Natural killer cell (primary cell): ENCODE measurements around the gene TFB1M. TPM values are rescaled to one million over a fixed set of nuclear protein-coding genes. Genes with fewer than 3 reads are reported as not detected.

Experiments used
- ATAC-seq, 3 donors: fragments of 150-1000 bp in 2 of 3; fragments of 200-7000 bp in 1 of 3; cut with Tn5 transposase; 1 replicate in 1 of 3; 2 replicates in 2 of 3; pipeline ENCODE4 v1.10.0; 2021; ENCODE audit warnings: mild to moderate bottlenecking in 2 of 3, moderate library complexity in 2 of 3
- DNase-seq, 2 donors: peaks; one replicate each; pipeline versions ENCODE4 v3.0.0 to v3.0.0-alpha.2; 2013 to 2021; ENCODE audit warnings: mixed read lengths in 1 of 2
- H3K27ac ChIP-seq: one replicate; pipeline ENCODE4 v1.5.1; 2013; ENCODE audit warnings: mild to moderate bottlenecking, low read length
- H3K27me3 ChIP-seq: one replicate; pipeline ENCODE4 v1.6.1; 2013; ENCODE audit warnings: low read length; ENCODE audit not compliant: control insufficient read depth, insufficient read depth
- H3K36me3 ChIP-seq: one replicate; pipeline ENCODE4 v1.6.1; 2013; ENCODE audit warnings: low read length; ENCODE audit not compliant: control insufficient read depth, insufficient read depth
- H3K4me1 ChIP-seq: one replicate; pipeline ENCODE4 v1.6.1; 2013; ENCODE audit warnings: low read length; ENCODE audit not compliant: control insufficient read depth, insufficient read depth
- H3K4me3 ChIP-seq: one replicate; pipeline ENCODE4 v1.5.1; 2013; ENCODE audit warnings: low read length
- H3K9me3 ChIP-seq: one replicate; pipeline ENCODE4 v1.6.1; 2013; ENCODE audit warnings: low read length; ENCODE audit not compliant: control insufficient read depth, insufficient read depth
- H3K27ac Mint-ChIP-seq, 2 donors: one replicate each; pipeline ENCODE4 v1.8.0; 2022; ENCODE audit warnings: mild to moderate bottlenecking in 2 of 2, mixed read lengths in 2 of 2, moderate library complexity in 1 of 2
- H3K27me3 Mint-ChIP-seq, 2 donors: one replicate each; pipeline ENCODE4 v1.8.0; 2022; ENCODE audit warnings: low read depth in 2 of 2, mixed read lengths in 2 of 2
- H3K36me3 Mint-ChIP-seq: one replicate; pipeline ENCODE4 v1.8.0; 2022; ENCODE audit warnings: mixed read lengths
- H3K4me1 Mint-ChIP-seq, 2 donors: one replicate each; pipeline ENCODE4 v1.8.0; 2022; ENCODE audit warnings: mixed read lengths in 2 of 2
- H3K4me3 Mint-ChIP-seq: one replicate; pipeline ENCODE4 v1.8.0; 2022; ENCODE audit warnings: mild to moderate bottlenecking, moderate library complexity, mixed read lengths
- H3K9me3 Mint-ChIP-seq, 2 donors: one replicate each; pipeline ENCODE4 v1.8.0; 2022; ENCODE audit warnings: mixed read lengths in 2 of 2
- WGBS: methylation state at CpG from one replicate; pipeline ENCODE4 v1.1.7; 2013; ENCODE audit warnings: missing lambda C conversion rate; ENCODE audit not compliant: insufficient coverage; 5-methylcytosine and 5-hydroxymethylcytosine counted together
- intact Hi-C: fragments of 100-400 bp; cut with micrococcal nuclease; formaldehyde crosslinking; loops from one replicate; pipeline ENCODE4 v1.14.2; 2022
- total RNA-seq, 4 donors: library from RNA; stranded (reverse); fragments of 120-200 nt in 1 of 4; gene quantifications; one replicate each; pipeline versions ENCODE4 v1.2.3 to v1.2.4, GENCODE V29; 2013 to 2022
- TF ChIP-seq, protein P1 (sequence below): fragments of 200-600 bp; IDR thresholded peaks from one replicate; pipeline ENCODE4 v1.8.0; 2022; ENCODE audit warnings: antibody characterized with exemption

The TFB1M gene
- total RNA-seq, 3 donors from 2014 or later (not counting 1 experiment from before 2014, with no cell fraction given), result 14.1 to 20.1 (median 17.1) TPM

DNA sequence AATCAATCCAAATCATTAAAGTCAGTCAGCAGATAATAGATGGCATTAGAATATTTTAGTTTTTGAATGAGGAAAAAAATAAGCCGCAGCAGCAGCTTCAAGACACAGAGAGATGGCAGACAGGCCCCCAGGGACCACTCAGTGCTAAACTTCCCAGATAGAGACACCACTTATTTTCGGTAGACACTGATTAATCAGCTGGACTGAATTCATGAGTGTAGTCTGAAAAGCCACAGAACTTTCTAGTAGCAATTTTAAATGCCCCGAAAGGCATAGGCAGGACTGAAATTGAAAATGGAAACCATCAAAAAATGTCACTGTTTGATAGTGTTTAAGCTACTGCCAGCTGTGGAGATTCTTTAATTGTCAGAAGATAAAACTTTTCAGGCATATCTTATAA lies 53.6 kb downstream of the TFB1M start:
- Histone ChIP-seq H3K27ac (no peak overlapping the region), H3K27me3 (no peaks in the 10 kb centered on the region), H3K9me3 (no peaks in the 10 kb centered on the region), H3K4me3 (no peak overlapping the region), H3K36me3 (peaks cover 47% of the 10 kb centered on the region), H3K4me1 (no peaks in the 10 kb centered on the region)
- no peaks in the 10 kb centered on the region for H3K27me3 Mint-ChIP-seq
- no peak for DNase-seq
- no peak overlapping the region for H3K4me3 Mint-ChIP-seq
- peaks cover 10 to 14% of the 10 kb centered on the region in 2 donors for H3K4me1 Mint-ChIP-seq
- H3K36me3 Mint-ChIP-seq, result no peaks in the 10 kb centered on the region
- 90% methylated on average over 3 of the region's 3 CpGs for WGBS
- no peaks in the 10 kb centered on the region for H3K9me3 Mint-ChIP-seq
- no peak for ATAC-seq
- no peak overlapping the region for H3K27ac Mint-ChIP-seq
- intact Hi-C loops, result no loop called here
- TF ChIP-seq, protein P1, sequence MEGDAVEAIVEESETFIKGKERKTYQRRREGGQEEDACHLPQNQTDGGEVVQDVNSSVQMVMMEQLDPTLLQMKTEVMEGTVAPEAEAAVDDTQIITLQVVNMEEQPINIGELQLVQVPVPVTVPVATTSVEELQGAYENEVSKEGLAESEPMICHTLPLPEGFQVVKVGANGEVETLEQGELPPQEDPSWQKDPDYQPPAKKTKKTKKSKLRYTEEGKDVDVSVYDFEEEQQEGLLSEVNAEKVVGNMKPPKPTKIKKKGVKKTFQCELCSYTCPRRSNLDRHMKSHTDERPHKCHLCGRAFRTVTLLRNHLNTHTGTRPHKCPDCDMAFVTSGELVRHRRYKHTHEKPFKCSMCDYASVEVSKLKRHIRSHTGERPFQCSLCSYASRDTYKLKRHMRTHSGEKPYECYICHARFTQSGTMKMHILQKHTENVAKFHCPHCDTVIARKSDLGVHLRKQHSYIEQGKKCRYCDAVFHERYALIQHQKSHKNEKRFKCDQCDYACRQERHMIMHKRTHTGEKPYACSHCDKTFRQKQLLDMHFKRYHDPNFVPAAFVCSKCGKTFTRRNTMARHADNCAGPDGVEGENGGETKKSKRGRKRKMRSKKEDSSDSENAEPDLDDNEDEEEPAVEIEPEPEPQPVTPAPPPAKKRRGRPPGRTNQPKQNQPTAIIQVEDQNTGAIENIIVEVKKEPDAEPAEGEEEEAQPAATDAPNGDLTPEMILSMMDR, result no peak

DNA sequence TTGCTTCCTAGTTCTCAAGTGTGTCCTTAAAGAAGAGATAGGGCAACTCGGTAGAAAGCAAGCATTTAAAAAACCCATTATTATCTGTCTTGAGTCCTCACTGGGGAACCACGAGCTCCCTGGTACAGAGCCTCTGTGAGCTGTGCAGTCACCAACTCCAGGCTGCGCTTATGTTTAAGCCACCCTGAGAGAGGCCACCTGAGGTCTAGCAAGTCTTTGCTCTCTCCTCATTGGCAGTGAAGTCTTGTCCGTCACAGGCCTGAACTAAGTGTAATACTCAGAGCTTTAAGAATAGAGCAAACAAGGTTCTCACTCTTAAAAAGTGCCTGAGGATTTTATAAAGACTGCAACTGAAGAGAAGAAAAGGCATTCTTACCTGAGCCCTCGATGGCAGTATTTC lies 54.4 kb downstream of the TFB1M start:
- no peak overlapping the region for H3K4me3 Mint-ChIP-seq

DNA sequence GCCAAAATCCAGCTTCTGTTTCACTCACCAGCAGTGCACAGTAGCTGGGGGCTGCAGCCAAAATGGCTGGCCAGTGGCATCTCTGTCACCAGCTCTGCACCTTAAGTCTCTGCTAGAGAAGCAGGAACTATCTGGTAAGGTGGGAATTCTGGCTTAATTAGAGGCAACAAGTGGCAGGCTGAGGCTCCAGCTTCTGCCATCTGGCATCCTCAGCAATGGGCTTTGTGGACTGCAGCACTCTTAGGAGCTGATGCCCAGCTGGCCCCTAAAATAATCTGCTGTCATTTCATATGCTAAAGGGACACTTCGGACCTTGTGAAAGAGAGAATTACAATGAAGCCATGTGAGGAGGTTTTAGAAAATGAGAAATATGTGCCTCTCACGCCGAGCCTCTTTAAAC lies 55.1 kb downstream of the TFB1M start:
- no peaks in the 10 kb centered on the region for H3K9me3 Mint-ChIP-seq
- TF ChIP-seq, protein P1, result no peak
- no peak overlapping the region for H3K4me3 Mint-ChIP-seq
- DNase-seq (no peak), ATAC-seq (no peak)
- no peak overlapping the region for H3K27ac Mint-ChIP-seq
- Histone ChIP-seq H3K27ac (no peak overlapping the region), H3K27me3 (no peaks in the 10 kb centered on the region), H3K36me3 (peaks cover 49% of the 10 kb centered on the region), H3K4me1 (no peaks in the 10 kb centered on the region), H3K4me3 (no peak overlapping the region), H3K9me3 (no peaks in the 10 kb centered on the region)
- no peaks in the 10 kb centered on the region for H3K27me3 Mint-ChIP-seq
- intact Hi-C loops, result no loop called here
- 100% methylated on average over 3 of the region's 3 CpGs for WGBS
- H3K36me3 Mint-ChIP-seq, result no peaks in the 10 kb centered on the region
- H3K4me1 Mint-ChIP-seq, result peaks cover 14 to 20% of the 10 kb centered on the region in 2 donors

More for the DNA sequence above, 54.4 kb downstream of the TFB1M start:
- DNase-seq (no peak), ATAC-seq (no peak)
- Histone ChIP-seq H3K27ac (no peak overlapping the region), H3K36me3 (peaks cover 48% of the 10 kb centered on the region), H3K4me3 (no peak overlapping the region), H3K27me3 (no peaks in the 10 kb centered on the region), H3K9me3 (no peaks in the 10 kb centered on the region), H3K4me1 (no peaks in the 10 kb centered on the region)
- WGBS, result 95% methylated on average over 5 of the region's 5 CpGs
- H3K9me3 Mint-ChIP-seq, result no peaks in the 10 kb centered on the region
- TF ChIP-seq, protein P1, result no peak
- no peaks in the 10 kb centered on the region for H3K36me3 Mint-ChIP-seq
- no peak overlapping the region for H3K27ac Mint-ChIP-seq
- H3K27me3 Mint-ChIP-seq, result no peaks in the 10 kb centered on the region
- intact Hi-C loops, result no loop called here
- H3K4me1 Mint-ChIP-seq, result peaks cover 14 to 15% of the 10 kb centered on the region in 2 donors

DNA sequence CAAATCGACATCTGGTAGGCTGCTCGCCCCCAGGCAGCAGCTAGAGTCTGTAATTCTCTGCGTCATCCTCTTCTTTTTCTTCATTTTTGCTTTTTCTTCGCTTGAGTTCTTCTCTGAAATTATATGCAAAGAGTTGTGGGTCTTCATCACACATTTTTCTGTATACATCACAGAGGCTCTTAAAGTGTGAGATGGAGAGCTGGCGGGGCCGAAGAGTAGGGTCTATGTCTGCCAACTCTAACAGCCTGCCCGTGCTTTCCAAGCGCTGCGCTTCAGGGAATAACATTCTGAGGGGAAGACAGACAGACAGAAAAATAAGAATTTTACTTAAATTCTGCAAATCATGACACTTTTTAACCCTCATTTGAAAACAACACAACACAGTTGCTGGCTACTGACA lies 56.5 kb downstream of the TFB1M start:
- H3K27me3 Mint-ChIP-seq, result no peaks in the 10 kb centered on the region
- no peaks in the 10 kb centered on the region for H3K9me3 Mint-ChIP-seq
- H3K4me1 ChIP-seq, result no peaks in the 10 kb centered on the region
- H3K4me3 Mint-ChIP-seq, result no peak overlapping the region
- DNase-seq (no peak), ATAC-seq (no peak)
- no peak overlapping the region for H3K27ac ChIP-seq
- 100% methylated on average over 8 of the region's 9 CpGs for WGBS
- intact Hi-C loops, result no loop called here
- no peaks in the 10 kb centered on the region for H3K36me3 Mint-ChIP-seq
- H3K4me1 Mint-ChIP-seq, result peaks cover 12 to 20% of the 10 kb centered on the region in 2 donors
- H3K27me3 ChIP-seq, result no peaks in the 10 kb centered on the region
- no peak overlapping the region for H3K4me3 ChIP-seq
- H3K36me3 ChIP-seq, result peaks cover 60% of the 10 kb centered on the region
- no peaks in the 10 kb centered on the region for H3K9me3 ChIP-seq
- no peak overlapping the region for H3K27ac Mint-ChIP-seq
- TF ChIP-seq, protein P1, result no peak
